Renal pelvis (tissue), 4 donors: Measurements from ENCODE around the gene ZNF609. TPM values are rescaled to one million over a fixed set of nuclear protein-coding genes. Genes with fewer than 3 reads are reported as not detected.
"Not testable (repeated sequence)": the region's sequence is repeated elsewhere in the genome, so short reads cannot be mapped to it uniquely, and the experiment has no call there.

Source experiments
- DNase-seq: peaks from one replicate; pipeline ENCODE4 v3.0.0-alpha.2; 2013
- polyA plus RNA-seq, 3 donors: library from polyadenylated mRNA; unstranded; fragments of 120-200 nt; gene quantifications; one replicate each; pipeline ENCODE4 v1.2.1, GENCODE V29; 2013; ENCODE audit not compliant: insufficient read length in 3 of 3

The ZNF609 gene
- polyA plus RNA-seq, 3 donors: 34.5 to 37.0 (median 34.9) TPM

GRCh38 chr15:64495968-64496367, 35.6 kb downstream of the ZNF609 start:
- DNase-seq: not testable (repeated sequence)

- no peak for DNase-seq
Observed at GRCh38 chr15:64500695-64501395, 40.5 kb downstream of the ZNF609 start.

- DNase-seq: no peak
Observed at GRCh38 chr15:64501396-64501715, 41.0 kb downstream of the ZNF609 start.

GRCh38 chr15:64502151-64502550, 41.8 kb downstream of the ZNF609 start:
- no peak for DNase-seq

- no peak for DNase-seq
Observed at GRCh38 chr15:64502551-64502950, 42.2 kb downstream of the ZNF609 start.

GRCh38 chr15:64503197-64503596, 42.8 kb downstream of the ZNF609 start:
- DNase-seq: peak; percentile 66

- DNase-seq: peak; percentile 10
Observed at GRCh38 chr15:64503640-64504039, 43.3 kb downstream of the ZNF609 start.

GRCh38 chr15:64507293-64507802, 47.0 kb downstream of the ZNF609 start:
- DNase-seq: peak; percentile 77

- DNase-seq: no peak
Observed at GRCh38 chr15:64507845-64508244, 47.5 kb downstream of the ZNF609 start.

GRCh38 chr15:64513823-64514222, 53.4 kb downstream of the ZNF609 start:
- no peak for DNase-seq

GRCh38 chr15:64515196-64515595, 54.8 kb downstream of the ZNF609 start:
- DNase-seq: no peak

GRCh38 chr15:64515825-64516224, 55.4 kb downstream of the ZNF609 start:
- no peak for DNase-seq

- no peak for DNase-seq
Observed at GRCh38 chr15:64519897-64520296, 59.5 kb downstream of the ZNF609 start.

- DNase-seq: no peak
Observed at GRCh38 chr15:64521201-64521600, 60.8 kb downstream of the ZNF609 start.

GRCh38 chr15:64521726-64522164, 61.4 kb downstream of the ZNF609 start:
- DNase-seq: no peak

GRCh38 chr15:64522226-64522823, 61.9 kb downstream of the ZNF609 start:
- DNase-seq: no peak

GRCh38 chr15:64523240-64523639, 62.9 kb downstream of the ZNF609 start:
- DNase-seq: no peak

- DNase-seq: no peak
Observed at GRCh38 chr15:64524778-64525177, 64.4 kb downstream of the ZNF609 start.

GRCh38 chr15:64525828-64526530, 65.6 kb downstream of the ZNF609 start:
- no peak for DNase-seq

- DNase-seq: no peak
Observed at GRCh38 chr15:64527263-64527984, 67.0 kb downstream of the ZNF609 start.

- DNase-seq: no peak
Observed at GRCh38 chr15:64528871-64529270, 68.5 kb downstream of the ZNF609 start.

- DNase-seq: no peak
Observed at GRCh38 chr15:64530472-64530871, 70.1 kb downstream of the ZNF609 start.
